HG02973 (cell line): ENCODE data around the gene NTRK3.

ENCODE experiments used
- ATAC-seq: cut with Tn5 transposase; IDR thresholded peaks from one replicate; pipeline ENCODE4 v1.9.1; 2021; ENCODE audit warnings: moderate library complexity; ENCODE audit not compliant: unreplicated experiment

NTRK3 gene

DNA sequence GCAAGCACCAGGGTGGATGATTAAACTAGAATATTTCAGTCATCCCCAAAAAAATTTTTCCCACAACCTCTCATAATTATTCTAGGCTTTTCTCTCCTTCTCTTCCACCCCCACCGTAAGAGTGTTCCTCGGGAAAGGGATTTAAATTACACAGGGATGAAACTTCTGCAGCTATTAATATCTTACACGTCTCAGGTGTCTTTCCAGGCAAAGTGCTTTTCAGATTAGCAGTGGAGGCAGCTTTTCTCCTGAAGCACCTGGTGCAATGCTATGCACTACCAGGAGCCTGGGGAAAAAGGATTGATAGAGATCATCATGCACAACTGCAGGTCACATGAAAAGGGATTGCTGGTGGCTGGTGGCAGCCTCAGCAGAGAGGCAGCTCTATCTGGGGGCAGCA, 250.4 kb downstream of the NTRK3 start:
- ATAC-seq = no peak

DNA sequence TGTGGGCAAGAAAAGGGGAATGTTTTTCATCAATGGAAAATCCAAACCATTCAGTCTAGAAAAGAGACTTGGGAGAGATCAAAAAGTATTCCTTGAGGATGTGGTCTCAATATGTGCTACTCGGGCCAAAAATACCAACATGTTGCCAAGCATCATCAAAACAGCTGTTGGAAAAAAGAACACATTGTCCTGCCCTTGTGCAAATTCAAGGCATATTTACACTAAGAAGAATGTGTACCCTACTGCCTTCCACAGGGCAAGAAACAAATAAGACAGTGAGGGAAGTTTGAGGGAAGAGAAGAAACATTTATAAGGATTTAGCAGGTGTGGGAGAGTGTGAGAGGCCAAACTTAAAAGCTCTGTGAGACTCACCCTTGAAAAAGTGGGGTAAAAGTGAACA, 252.1 kb downstream of the NTRK3 start:
- ATAC-seq = no peak

DNA sequence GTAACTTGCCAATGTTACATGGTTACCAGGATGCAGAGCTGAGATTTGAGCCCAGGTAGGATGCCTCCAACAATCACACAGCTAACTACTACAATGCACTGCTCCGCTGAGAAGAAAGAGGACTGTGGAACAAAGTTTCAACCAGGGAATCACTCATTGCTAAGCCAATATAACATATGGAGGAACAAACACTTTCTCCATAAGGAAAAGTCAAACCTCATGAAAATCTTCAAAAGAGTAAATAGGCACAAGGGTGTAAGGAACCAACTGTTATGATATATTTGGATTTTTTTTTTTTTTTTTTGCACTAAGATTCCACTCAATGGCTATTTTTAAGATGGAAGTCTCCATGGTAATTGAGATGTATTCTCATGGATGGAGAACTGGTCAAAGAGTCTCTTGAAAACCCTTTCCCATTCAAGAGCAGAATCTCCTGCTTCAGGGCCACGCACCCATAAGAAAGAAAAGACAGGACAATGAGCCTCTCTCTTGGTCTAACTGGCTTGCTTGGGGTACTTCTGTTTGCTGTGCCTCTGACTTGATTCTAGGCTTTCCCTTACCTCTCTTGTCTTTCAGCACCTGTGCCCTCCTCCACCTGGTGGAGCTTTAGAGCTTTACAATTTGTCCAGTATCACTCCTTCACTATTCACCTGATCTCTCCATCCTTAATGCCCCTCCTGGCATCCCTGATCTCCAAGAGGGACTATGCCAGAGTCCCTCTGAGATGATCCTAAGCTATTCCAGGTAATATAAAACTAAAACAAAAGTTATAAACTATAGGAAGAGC, 252.8 kb downstream of the NTRK3 start:
- no peak for ATAC-seq

DNA sequence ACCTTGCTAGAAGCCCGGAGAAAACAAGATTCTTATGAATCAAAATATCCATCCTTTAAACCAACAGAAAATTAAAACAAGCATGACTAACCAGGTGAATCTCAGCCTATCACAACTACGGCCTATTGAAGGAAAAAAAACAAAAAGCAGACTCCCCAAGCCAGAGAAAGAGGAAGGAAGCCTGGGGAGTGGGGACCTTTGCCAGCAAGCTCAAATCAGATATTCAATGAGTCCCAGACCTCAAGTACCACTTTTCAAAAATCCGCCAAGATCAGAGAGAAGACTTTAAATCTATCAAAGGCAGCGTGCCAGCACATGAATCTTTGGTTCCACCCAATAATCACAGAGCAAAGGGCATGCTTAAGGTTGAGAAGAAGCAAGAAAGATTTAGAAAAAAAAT, 253.8 kb downstream of the NTRK3 start:
- no peak for ATAC-seq

DNA sequence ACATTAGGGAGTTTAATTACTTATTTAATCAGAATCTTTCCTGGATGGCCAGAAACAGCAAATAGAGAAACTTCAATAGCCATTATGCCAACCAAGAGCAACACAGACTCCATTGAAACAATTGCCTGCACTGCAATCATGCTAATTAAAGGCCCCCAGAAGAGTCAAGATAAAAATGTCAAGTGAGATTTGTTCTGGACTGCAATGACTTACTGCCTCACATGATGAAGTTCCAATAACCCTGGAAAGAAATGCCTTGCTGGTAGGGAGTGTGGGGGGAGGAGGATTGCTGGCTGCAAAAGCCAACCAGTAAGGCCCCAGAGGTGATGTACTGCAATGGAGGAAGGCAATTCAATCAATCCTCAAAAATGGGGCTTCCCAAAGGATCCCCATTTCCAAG, 257.9 kb downstream of the NTRK3 start:
- no peak for ATAC-seq

DNA sequence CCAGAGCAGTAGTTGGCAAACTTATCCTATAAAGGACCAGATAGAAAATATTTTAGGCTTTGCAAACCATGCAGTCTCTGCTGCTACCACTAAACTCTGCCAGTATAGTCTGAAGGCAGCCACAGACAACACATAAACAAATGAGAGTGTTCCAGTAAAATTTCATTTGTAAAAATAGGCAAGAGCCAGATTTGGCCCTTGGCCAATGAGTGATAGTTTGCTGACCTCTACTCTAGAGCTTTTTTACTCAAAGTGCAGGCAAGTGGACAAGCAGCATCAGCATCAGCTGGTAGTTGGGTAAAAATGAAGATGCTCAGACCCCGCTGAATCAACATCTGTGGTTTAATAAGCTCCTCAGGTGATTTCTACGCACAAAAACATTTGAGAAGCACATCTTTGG, 269.8 kb downstream of the NTRK3 start:
- ATAC-seq = no peak

DNA sequence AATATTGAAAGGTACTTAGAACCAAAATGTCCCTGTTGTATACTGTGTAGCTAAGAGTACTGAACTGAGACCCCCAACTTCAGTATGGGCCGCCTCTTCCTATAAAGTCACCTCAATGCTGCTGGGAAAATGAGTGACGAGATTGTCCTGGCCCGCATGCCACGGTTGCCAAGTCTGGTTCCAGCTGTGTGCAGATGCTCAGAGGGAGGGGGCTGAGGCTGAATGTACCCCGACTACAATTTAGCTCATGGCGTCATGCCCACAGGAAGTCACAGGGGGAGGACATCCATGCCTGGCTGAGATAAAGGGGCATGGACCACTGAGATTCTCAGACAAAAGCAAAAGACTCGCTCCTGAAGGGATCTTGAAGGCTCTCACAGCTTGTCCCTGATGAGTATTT, 271.1 kb downstream of the NTRK3 start:
- ATAC-seq = no peak

DNA sequence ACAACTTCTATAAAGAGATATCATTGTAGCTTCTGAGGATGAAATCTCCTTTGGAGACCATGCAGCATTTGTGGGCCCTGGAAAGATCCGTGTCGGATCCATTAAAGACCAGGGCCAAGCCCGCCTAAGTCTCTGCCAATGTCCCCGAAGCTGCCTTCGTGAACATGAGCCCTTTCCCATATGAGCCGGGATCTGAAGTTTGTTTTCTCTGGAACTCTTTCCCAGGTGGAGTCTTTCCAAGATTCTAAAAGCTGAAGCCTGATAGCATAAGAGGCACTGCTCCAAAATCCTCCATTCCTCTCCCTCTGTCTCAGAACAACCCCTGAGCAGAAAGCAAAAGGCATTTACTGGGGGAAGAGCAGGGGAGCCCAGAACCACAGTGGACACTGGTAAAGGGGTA, 274.6 kb downstream of the NTRK3 start:
- ATAC-seq = no peak

DNA sequence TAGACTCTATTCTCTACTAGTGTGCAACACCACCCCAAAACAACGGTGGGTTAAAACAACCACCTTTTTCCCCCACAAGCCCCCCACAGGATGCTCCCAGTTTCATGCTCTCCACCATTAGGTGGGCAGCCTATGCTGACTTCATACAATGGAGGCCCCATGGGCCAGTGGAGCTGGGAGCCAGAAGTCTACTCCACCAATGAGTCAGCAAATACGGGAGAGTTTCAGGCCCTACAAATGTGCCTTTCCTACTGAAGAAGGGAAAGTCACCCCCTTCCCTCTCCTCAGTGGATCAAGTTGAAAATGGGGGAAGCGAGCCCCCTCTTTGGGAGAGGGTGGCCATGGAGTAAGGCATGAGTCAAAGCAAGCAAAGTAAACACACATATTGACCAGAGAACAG, 278.6 kb downstream of the NTRK3 start:
- ATAC-seq = no peak

DNA sequence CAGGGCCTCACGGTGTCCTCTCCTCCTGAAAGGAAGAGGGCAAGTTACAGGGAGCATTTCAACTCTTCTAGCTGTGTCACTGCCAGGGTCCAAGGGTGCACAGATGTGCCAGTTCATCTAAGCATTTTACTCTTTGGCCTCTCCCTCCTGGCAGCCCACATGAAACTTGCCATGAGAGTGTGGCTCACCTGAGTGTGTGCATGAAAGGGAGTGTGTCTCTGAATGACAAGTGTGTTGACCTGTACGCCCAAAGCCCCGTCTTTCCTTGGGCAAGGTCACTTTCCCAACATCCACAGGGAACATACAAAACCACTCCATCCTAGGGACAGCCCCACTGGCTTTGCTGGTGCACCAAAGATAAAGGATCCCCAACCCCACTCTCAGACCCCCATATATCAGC, 280.0 kb downstream of the NTRK3 start:
- no peak for ATAC-seq

DNA sequence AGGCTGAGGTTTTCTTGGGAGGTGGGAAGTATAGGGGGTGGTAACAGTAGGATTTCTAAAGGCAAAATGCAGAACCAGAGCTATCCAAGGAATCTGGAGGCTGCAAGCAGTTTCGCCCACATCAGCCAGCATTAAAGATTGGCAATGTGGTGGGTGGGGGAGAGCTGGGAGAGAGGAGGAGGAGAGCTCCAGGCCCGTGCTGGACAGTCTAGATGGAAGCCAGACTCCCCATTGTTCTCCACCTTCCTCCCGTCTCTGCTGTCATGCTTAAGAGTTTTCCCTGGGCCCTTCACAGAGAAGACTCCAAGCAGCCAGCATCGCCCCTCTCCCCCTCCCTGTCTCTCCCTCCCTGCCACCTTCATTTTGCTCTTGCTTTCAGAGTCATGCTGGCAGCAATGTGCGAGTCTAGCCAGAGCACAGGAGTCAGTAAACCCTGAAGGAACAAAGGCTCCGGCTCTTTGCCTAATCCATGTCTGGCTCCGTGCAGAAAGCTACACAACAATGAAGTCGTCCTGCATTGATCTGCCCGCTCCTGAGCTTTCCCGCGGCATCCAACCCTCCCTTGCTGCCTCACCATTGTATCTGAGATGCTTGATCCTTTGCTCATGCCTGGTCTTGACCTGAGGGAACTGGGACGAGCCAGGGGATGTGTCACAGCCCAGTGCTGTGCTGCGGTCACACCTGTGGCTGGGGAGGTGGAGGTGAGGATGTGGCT, 282.9 kb downstream of the NTRK3 start:
- ATAC-seq = no peak

DNA sequence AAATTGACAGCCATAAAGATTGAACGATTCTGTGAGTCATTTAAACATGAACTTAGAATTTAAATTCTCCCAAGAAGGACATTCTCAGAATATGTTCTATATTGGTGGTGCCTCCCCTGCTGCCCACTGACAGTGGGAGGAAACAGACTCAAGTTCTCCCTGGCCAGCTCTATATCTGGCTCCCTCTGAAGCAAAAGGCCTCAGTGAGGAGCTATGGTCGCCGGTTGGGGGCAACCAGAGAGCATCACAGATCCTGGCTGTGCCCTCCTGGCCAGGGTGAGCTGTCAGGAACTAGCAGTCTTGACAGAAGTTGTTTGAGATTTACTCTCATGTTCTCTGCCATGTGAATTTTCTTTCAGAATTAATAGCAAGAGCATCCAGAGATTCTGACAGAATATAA, 285.5 kb downstream of the NTRK3 start:
- ATAC-seq = no peak

DNA sequence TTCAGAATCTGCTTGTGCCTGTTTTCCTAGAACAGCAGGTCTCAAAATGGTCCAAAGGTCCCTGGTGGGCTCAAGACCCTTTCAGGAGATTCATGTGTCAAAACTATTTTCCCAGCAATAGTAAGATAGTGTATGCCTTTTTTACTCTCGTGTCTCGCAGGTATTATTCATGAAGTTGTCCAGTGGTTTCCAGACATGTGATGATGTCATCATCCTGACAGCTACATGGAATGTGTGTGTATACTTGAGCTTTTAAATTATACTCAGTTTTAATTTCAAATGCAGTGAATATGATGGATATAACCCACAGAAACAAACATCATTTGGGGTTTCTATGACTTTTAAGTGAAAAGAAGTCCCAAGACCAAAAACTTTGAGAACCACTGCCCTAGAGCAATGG, 288.6 kb downstream of the NTRK3 start:
- no peak for ATAC-seq

DNA sequence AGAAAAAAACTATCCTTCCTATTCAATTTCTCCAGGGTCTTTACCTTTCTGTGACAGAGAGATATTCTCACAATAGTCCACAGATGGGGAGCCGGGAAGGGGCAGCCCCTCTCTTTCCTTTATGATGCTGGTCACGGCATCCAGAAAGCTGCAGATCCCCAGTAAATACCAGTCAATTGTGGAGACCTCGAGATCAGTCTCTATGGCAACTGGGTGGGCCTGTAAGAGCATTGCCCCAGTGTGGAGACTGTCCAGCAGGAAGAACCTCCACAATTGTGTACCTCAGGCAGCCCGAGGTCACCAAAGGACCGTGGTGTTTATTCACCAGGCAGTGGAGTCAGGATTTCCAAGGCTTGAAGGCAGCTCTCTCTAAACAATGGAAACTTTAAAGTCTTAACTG, 291.2 kb downstream of the NTRK3 start:
- no peak for ATAC-seq

DNA sequence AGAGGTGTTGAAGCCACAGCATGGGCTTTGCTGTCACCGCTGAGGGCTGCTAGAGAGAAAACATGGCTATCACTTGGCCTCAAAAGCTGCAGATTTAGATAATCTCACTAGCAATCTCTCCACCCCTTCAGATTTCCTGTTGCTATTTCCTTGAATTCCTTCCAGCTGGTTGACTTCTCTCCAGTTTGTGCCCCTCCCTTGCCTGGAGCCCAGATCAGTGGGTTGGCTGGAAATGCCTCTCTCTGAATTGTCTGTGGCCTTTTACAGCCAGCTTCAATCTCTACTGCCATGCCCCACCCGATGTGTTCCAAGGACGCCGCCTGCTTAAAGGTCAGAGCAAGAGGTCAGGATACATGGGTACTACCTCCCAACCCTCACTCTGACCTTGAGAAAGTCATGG, 294.1 kb downstream of the NTRK3 start:
- no peak for ATAC-seq

DNA sequence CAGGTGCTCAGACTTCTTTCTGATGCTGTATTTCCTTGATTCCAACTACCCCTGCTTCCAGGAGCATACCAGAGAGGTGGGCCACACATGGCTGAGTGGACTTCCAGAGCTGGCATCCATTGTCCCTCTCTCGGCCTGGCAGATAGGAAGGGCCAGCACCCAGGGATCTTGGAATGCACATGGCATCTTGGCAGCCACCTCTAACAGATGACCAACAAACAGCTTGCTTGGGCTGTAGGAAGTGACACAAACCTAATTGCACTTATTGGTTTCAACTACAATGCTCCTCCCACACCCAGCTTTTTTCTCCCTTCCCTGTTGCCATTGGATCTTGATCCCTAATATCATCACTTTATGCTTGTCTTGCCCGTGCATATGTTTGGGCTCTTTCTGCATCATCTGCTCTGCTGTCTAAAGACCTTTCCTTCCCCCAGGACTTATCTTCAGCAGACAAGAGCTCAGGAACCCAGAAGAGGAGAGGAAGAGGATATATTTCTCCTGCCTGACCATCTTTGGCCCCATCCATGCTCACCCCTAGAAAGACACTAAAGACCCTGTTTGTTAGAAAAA, 294.6 kb downstream of the NTRK3 start:
- no peak for ATAC-seq

DNA sequence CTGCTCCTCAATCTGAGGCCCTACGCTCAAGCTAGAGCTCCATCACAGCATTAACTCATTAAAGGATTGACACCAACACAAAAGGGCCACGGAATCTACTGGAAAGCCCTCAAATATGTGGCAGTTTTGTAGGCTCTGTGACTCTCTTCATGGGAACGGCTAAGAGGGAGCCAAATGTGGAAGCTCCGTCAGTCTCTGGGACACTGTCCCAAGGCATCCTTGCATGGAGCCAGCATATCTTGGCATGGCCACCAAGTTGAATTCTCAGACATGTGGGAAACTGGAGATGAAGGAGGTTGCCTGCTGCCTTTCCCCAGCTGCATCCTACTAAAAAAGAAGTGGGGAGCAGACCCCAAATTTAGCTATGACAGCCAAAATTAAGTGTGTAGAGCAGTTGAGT, 296.9 kb downstream of the NTRK3 start:
- ATAC-seq = no peak

DNA sequence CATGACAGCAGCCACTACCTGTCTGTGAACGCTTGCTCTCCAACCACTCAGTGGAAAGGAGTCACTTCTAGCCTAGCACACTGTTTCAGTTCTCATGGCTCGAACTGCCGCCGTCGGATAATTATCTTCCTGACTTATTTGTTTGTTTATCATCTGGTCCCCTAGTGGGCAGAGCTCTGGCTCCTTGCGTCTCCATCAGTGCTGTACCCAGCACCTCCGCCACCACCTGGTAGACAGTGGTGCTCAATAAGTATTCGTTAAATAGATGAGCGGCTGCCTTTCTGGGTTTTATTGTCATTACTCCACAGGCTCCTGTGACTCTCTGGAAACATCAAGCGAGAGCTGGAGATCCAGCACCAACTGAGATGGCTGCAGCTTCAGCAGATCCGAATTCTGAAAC, 297.5 kb downstream of the NTRK3 start:
- no peak for ATAC-seq

DNA sequence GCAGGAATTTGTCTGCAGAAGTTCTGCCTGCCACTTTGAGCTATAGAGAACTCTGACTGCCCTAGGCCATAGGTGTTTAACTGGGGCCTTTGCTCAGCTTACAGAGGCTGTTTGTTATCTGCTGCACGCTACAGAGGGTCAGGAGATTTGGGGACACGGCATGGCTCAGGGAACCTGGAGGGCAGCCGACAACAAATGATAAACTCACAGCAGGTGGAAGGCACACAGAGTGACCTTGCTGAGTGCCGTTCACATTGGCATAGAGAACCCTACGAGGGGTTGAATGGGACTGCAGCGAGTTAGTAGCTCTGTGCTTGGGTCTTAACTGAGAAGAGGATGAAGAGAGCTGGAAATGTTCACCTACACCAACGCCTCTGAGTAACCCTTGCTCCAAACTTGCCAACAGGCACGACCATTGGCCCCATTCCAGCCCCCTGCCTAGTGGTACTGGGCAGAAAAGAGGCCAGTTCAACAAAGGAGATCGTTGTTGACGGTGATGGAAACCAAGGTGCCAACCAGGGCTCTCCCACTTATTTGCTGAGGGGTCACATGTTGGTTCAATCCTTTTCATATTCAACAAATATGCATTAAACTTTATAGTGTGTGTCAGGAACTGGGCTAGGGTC, 301.1 kb downstream of the NTRK3 start:
- no peak for ATAC-seq

DNA sequence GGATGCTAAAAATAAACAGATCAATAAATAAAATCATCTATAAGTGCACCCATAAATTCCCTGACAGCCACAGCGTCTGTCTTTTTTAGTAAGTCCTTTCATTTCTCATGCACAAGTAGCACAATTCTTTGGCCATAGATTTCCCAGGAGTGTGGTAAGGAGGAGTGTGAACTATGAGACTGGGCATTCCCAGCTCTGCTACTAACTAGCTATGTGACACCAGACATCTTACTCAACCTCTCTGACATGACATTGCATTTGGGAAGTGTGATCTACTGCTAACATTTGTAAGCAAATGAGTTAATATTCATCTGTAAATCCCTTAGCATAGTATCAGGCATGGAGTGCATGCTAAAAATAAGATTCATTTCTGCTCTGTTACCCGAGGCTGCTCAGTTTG, 301.7 kb downstream of the NTRK3 start:
- ATAC-seq = no peak

DNA sequence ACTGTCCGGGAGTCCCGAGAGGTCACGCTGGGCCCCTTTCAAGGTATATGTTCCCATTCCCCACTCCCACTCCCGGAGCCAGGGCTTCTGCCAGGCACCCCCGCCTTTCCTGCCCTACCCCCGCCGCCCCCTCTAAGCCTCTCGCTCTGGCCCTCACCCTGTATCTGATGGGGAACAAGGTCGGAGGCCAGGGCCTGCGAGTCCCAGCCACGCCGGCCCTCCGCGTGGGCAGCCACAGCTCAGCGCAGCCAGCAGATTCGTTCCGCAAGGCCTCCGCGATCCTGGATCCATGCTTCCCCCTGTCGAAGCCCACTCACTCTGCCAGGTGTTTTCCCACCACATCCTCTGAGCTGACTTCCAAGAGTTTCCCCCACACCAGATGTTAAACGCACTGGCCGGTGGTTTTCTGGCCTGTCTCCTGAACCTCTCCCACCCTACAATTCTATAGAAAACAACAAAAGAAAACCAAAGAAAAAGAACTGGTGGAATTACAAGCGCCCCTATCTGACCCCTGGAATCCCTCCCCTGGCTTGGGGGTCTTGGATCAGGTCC, 303.7 kb downstream of the NTRK3 start:
- ATAC-seq = no peak
